A673 (cell line): Measurements from ENCODE around the gene TAP2. TPM values are rescaled to one million over a fixed set of nuclear protein-coding genes. Genes with fewer than 3 reads are reported as not detected.

Source experiments
- BruUV-seq: library from RNA; stranded (reverse); fragments of 400-500 nt; replicated peaks from 2 replicates; lab custom pipeline; 2021; lab: Mats Ljungman, UMichigan
- CTCF ChIA-PET: fragments of 300-600 bp; sonication (Branson Sonifier 250); formaldehyde crosslinking; loops from one replicate; lab custom pipeline; 2022; ENCODE audit warnings: antibody characterized with exemption; lab: Charles Lee
- POLR2A ChIA-PET: fragments of 300-600 bp; sonication (Branson Sonifier 250); formaldehyde crosslinking; loops from one replicate; lab custom pipeline; 2022; ENCODE audit warnings: antibody characterized with exemption; ENCODE audit not compliant: low non-redundant PET; lab: Charles Lee
- DNase-seq: peaks from one replicate; pipeline ENCODE4 v3.0.0-alpha.2; 2015; ENCODE audit warnings: low spot score
- H3K27ac ChIP-seq: fragments of 200-600 bp; sonication (generic); 2 replicates; pipeline ENCODE4 v1.5.1; 2016; ENCODE audit warnings: mixed run types, low read depth, mild to moderate bottlenecking, mixed read lengths, antibody characterized with exemption, low read length; ENCODE audit not compliant: poor library complexity, severe bottlenecking
- H3K27me3 ChIP-seq: fragments of 200-600 bp; sonication (generic); replicated peaks from 2 replicates; pipeline ENCODE4 v1.6.1; 2017; ENCODE audit warnings: mixed run types, low read depth, mild to moderate bottlenecking, mixed read lengths, antibody characterized with exemption, low read length; ENCODE audit not compliant: insufficient read depth, poor library complexity
- H3K36me3 ChIP-seq: fragments of 200-600 bp; sonication (generic); 2 replicates; pipeline ENCODE4 v1.6.1; 2016; ENCODE audit warnings: mixed run types, mild to moderate bottlenecking, mixed read lengths, antibody characterized with exemption, low read length; ENCODE audit not compliant: insufficient read depth, poor library complexity, severe bottlenecking
- H3K4me1 ChIP-seq: fragments of 200-600 bp; sonication (generic); 2 replicates; pipeline ENCODE4 v1.6.1; 2017; ENCODE audit warnings: mixed run types, mild to moderate bottlenecking, mixed read lengths, antibody characterized with exemption, low read length; ENCODE audit not compliant: insufficient read depth, poor library complexity, severe bottlenecking
- H3K4me3 ChIP-seq: fragments of 200-600 bp; sonication (generic); 2 replicates; pipeline ENCODE4 v1.5.1; 2016; ENCODE audit warnings: low read depth, mixed run types, mild to moderate bottlenecking, mixed read lengths, low read length; ENCODE audit not compliant: poor library complexity, severe bottlenecking
- H3K9me3 ChIP-seq: fragments of 200-600 bp; sonication (generic); 2 replicates; pipeline ENCODE4 v1.6.1; 2016; ENCODE audit warnings: mixed run types, low read depth, mild to moderate bottlenecking, mixed read lengths, antibody characterized with exemption, low read length; ENCODE audit not compliant: poor library complexity, severe bottlenecking
- CTCF ChIP-seq: fragments of 300-800, 200-600 bp; sonication (generic); conservative IDR thresholded peaks from 2 replicates; pipeline ENCODE4 v1.5.1; 2017; ENCODE audit warnings: low read depth, mild to moderate bottlenecking, antibody characterized with exemption, low read length, moderate library complexity, mixed read lengths
- EZH2 ChIP-seq: fragments of 200-600 bp; sonication (generic); IDR thresholded peaks from 2 replicates; pipeline ENCODE4 v1.6.1; 2017; ENCODE audit warnings: borderline replicate concordance, low read depth, mild to moderate bottlenecking, mixed read lengths, antibody characterized with exemption, low read length; ENCODE audit not compliant: poor library complexity, severe bottlenecking
- intact Hi-C: fragments of 100-400 bp; cut with micrococcal nuclease; formaldehyde crosslinking; loops from one replicate; pipeline ENCODE4 v1.10.0; 2022; ENCODE audit not compliant: unreplicated experiment
- total RNA-seq: library from RNA; stranded (reverse); gene quantifications from 2 replicates; pipeline ENCODE4 v1.2.3, GENCODE V29; 2021

The TAP2 gene
- total RNA-seq, 1 experiment from 2014 or later, result 46.5 TPM

GRCh38 chr6:32830936-32831335 lies 7.6 kb downstream of the TAP2 start:
- no TSS peak for BruUV-seq
- no peak overlapping the region for H3K4me3 ChIP-seq
- POLR2A ChIA-PET, result no interaction called here
- no peak for TF ChIP-seq CTCF
- TF ChIP-seq EZH2, result no peak
- no peaks in the 10 kb centered on the region for H3K4me1 ChIP-seq
- CTCF ChIA-PET, result no interaction called here
- DNase-seq, result no peak
- no peaks in the 10 kb centered on the region for H3K36me3 ChIP-seq
- no peaks in the 10 kb centered on the region for H3K27me3 ChIP-seq
- intact Hi-C loops, result no loop called here
- H3K9me3 ChIP-seq, result no peaks in the 10 kb centered on the region
- H3K27ac ChIP-seq, result no peak overlapping the region

GRCh38 chr6:32830017-32830416 lies 8.5 kb downstream of the TAP2 start:
- TF ChIP-seq EZH2 (no peak), CTCF (no peak)
- no peaks in the 10 kb centered on the region for H3K36me3 ChIP-seq
- H3K27ac ChIP-seq, result no peak overlapping the region
- ChIA-PET CTCF (no interaction called here), POLR2A (no interaction called here)
- H3K4me3 ChIP-seq, result no peak overlapping the region
- BruUV-seq, result no TSS peak
- DNase-seq, result no peak
- no peaks in the 10 kb centered on the region for H3K9me3 ChIP-seq
- H3K27me3 ChIP-seq, result no peaks in the 10 kb centered on the region
- H3K4me1 ChIP-seq, result no peaks in the 10 kb centered on the region
- intact Hi-C loops, result no loop called here

GRCh38 chr6:32829495-32829894 lies 9.0 kb downstream of the TAP2 start:
- ChIA-PET CTCF (interaction anchor here (0.5 kb wide), 1 partner anchor 38 kb away, joined by 3 read pairs; no protein-coding TSS in a partner anchor), POLR2A (no interaction called here)
- H3K9me3 ChIP-seq, result no peaks in the 10 kb centered on the region

More at GRCh38 chr6:32829495-32829894, 9.0 kb downstream of the TAP2 start:
- DNase-seq, result no peak
- Histone ChIP-seq H3K36me3 (no peaks in the 10 kb centered on the region), H3K27ac (no peak overlapping the region), H3K27me3 (no peaks in the 10 kb centered on the region), H3K4me3 (no peak overlapping the region), H3K4me1 (no peaks in the 10 kb centered on the region)
- intact Hi-C loops, result loop anchor here (5.0 kb wide), 1 partner anchor 38 kb away; no protein-coding TSS in a partner anchor
- BruUV-seq, result no TSS peak
- TF ChIP-seq EZH2, result no peak
- TF ChIP-seq CTCF, result no peak
